H1 (cell line): Measurements from ENCODE around the gene GRIK4. TPM values are rescaled to one million over a fixed set of nuclear protein-coding genes. Genes with fewer than 3 reads are reported as not detected.

Experiments used
- ASH2L ChIP-seq: fragments of 200-600, 300-600 bp; sonication (generic); IDR thresholded peaks from one replicate; pipeline ENCODE4 v1.7.1; 2017; ENCODE audit warnings: low read length
- TCF12 ChIP-seq: IDR thresholded peaks from 2 replicates; pipeline ENCODE4 v1.6.1; 2011; ENCODE audit warnings: low read depth, mild to moderate bottlenecking, low read length
- polyA plus RNA-seq, 7 experiments: library from polyadenylated mRNA; depleted of rRNA in 3 of 7; stranded (reverse) in 5 of 7; unstranded in 2 of 7; fragments of >200 nt in 5 of 7; fragments of 200-250 nt in 2 of 7; gene quantifications; 1 replicate in 5 of 7; 2 replicates in 1 of 7; 4 replicates in 1 of 7; pipeline versions ENCODE4 v1.2.1 to v1.2.3, GENCODE V29; 2011 to 2013; ENCODE audit warnings: missing spikeins in 2 of 7, mixed read lengths in 2 of 7
- total RNA-seq: library from RNA; stranded (reverse); fragmentation: NEBNext Ultra II Directional; extraction: Animal tissue kit (Norgen Biotek cat#: 25700); gene quantifications from 2 replicates; pipeline ENCODE4 v1.2.1, GENCODE V29; 2021
- TF ChIP-seq, protein P1 (sequence below): IDR thresholded peaks from 2 replicates; pipeline ENCODE4 v1.6.1; 2011; ENCODE audit warnings: low read depth, mild to moderate bottlenecking, low read length; ENCODE audit not compliant: insufficient read depth

The GRIK4 gene
- total and polyA plus RNA-seq, 2 of the 8 experiments (the other 6 are each of a cell fraction or from before 2014, with no cell fraction given) = 1.2 to 2.9 TPM

DNA sequence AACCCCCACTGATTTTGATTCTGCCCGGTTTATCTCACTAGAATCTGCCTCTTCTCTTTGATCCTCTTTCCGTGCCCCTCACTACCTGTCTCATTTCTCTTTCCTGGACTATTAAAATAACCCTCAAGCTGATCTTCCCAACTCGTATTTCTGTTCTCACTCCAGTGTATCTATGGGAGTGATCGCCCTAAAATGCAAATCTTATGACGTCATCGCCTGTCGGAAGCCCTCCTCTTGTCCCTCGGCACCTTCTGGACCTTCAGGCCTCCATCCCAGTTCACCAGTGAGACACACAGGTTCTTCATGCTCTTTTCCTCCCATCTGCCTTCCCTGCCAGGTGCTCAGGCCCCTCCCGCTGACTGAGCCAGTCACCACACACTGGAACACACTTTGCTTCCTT is 277.8 kb downstream of the GRIK4 start (continued):
- TF ChIP-seq, protein P1, sequence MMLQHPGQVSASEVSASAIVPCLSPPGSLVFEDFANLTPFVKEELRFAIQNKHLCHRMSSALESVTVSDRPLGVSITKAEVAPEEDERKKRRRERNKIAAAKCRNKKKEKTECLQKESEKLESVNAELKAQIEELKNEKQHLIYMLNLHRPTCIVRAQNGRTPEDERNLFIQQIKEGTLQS = no peak
- TF ChIP-seq ASH2L (no peak), TCF12 (no peak)
- TF ChIP-seq, all 59 proteins: peak for 0
